ENCODE measurements around the gene POU2AF1. TPM values are rescaled to one million over a fixed set of nuclear protein-coding genes. Genes with fewer than 3 reads are reported as not detected.
"Not testable (repeated sequence)": the region's sequence is repeated elsewhere in the genome, so short reads cannot be mapped to it uniquely, and the experiment has no call there.

The POU2AF1 gene
- total and polyA plus RNA-seq, 2 donors: 1.0 TPM

DNA sequence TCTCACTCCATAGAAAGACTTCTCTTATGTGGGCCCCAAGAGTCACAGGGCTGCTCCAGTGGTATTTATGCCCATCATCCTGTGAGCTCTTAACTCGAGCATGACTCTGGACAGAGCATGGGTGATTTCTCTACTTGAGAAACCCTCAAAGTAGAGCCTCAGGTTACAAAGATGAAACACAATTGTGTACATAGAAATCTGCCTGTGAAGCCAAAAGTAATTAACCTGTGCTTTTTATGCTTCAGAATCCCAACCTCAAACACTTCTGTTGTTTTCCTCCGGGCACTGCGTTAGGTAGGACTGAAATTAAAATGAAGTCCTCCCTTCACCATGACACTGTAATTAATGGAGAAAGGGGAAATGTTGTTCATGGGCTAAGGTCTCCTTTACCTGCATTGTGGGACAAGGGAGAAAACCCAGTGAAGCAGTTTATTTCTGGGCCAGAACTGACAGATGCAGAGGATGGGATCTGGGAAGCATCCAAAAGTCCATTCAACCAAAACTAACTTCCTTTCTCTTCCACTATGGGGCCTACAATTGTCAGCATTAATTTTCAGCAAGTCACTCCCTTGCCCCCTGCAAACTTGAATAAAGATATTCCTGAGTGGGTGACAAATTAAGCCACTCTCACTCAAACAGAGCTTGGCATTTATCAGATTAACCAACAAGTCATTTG lies 24.1 kb upstream of the POU2AF1 start:
- Histone ChIP-seq H3K4me3 (ENCODE audit: low read depth, low read length) (no peak overlapping the region), H3K4me1 (ENCODE audit: insufficient read depth) (no peaks in the 10 kb centered on the region), H3K27ac (ENCODE audit: low read depth) (no peak overlapping the region), H3K36me3 (ENCODE audit: insufficient read depth) (no peaks in the 10 kb centered on the region)
- WGBS: 98% methylated on average over 3 of the region's 3 CpGs
- DNase-seq (ENCODE audit: extremely low spot score): no peak

DNA sequence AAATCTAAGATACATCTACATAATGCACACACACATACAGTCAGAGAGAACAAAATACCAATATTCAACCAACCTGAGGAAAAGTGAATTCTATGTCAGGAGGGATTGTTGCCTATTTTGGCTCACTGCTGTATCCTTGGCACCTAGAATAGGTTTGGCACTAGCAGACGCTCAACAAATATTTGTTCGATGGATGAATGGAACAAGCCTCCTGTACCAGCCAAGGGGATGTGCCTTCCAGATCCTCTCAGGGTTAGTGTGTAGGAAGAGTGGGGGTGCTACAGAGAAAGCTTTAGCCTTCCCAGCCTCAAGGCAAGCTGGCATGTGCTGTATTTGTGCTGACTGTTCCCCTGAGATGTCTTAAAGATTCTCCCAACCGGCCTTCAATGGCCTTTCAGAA lies 23.3 kb upstream of the POU2AF1 start:
- H3K4me3 ChIP-seq (ENCODE audit: low read depth, low read length): no peak overlapping the region
- no peak for DNase-seq (ENCODE audit: extremely low spot score)

DNA sequence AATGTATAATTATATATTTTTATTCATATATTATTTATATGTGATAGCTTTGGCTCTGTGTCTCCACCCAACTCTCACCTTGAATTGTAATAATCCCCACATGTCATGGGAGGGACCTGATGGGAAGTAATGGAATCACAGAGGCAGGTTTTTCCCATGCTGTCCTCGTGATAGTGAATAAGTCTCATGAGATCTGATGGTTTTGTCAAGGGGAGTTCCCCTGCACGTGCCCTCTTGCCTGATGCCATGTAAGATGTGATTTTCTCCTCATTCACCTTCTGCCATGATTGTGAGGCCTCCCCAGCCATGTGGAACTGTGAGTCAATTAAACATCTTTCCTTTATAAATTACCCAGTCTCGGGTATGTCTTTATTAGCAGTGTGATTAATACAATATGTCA lies 22.9 kb upstream of the POU2AF1 start:
- WGBS: 85% methylated on average over 3 of the region's 3 CpGs

More for the DNA sequence above, 23.3 kb upstream of the POU2AF1 start:
- Histone ChIP-seq H3K36me3 (ENCODE audit: insufficient read depth) (no peaks in the 10 kb centered on the region), H3K4me1 (ENCODE audit: insufficient read depth) (no peaks in the 10 kb centered on the region), H3K27ac (ENCODE audit: low read depth) (no peak overlapping the region)
- 82% methylated on average over 3 of the region's 3 CpGs for WGBS

DNA sequence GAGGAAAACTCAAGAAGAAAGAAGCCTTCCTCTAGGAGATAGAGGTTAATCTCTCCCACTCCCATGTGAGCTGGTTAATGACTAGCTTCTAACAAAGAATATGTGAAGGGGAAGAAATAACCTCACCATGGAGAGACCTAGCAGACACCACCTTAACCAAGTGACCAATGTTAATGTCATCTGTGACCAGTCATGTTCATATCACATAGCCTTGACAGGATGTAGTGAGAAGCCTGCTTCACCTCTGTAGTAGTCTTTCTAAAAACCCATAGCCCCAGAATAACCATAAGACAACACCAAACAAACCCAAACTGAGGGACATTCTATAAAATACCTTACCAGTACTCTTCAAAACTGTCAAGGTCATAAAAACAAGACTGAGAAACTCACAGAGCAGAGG lies 21.5 kb upstream of the POU2AF1 start:
- DNase-seq (ENCODE audit: extremely low spot score): no peak
- H3K4me1 ChIP-seq (ENCODE audit: insufficient read depth): no peaks in the 10 kb centered on the region

More for the DNA sequence above, 22.9 kb upstream of the POU2AF1 start:
- not testable (repeated sequence) for DNase-seq (ENCODE audit: extremely low spot score); H3K4me1 ChIP-seq (ENCODE audit: insufficient read depth); H3K27ac ChIP-seq (ENCODE audit: low read depth); H3K4me3 ChIP-seq (ENCODE audit: low read depth, low read length); H3K36me3 ChIP-seq (ENCODE audit: insufficient read depth)

DNA sequence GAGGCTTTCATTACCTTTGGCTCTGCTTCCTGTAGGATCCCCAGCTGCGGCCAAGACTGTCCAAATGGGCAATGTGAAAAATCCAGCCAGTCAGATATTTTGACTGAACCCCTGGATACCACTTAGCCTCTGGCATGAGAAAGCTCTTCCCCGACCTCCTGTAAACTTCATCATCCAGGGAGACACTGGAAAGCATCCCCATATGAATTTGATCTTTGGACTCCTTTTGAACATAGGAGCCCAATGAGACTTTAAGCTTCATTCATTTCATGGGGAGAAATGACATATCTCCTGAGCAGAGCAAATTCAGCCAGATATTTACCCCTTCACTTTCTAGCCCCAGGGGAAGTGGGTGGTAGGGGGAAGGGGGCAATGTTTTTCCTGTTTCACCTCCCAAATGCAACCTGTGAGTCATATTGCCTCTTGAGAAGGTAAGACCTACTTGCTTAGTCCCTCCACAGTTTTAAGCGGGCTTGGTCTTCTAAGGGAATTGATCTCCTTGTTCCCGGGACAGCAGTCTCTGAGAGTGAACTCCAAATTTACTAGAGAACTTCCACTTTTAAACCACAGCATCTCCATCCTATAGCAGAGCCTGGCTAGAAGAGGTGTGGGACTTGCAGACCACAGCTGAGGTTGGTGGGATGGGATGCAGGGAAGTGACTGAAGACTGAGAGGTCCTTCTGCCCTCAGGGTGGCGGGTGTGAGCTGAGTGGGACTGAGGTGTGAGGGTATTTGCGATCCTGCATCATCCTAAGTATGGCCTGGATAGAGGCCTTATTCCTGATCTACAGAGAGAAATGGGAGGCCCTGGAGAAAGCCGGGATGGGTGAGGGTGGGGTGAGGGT lies 20.3 kb upstream of the POU2AF1 start:
- H3K27ac ChIP-seq (ENCODE audit: low read depth): no peak overlapping the region
- H3K36me3 ChIP-seq (ENCODE audit: insufficient read depth): no peaks in the 10 kb centered on the region
- DNase-seq (ENCODE audit: extremely low spot score): no peak
- H3K4me1 ChIP-seq (ENCODE audit: insufficient read depth): no peaks in the 10 kb centered on the region
- 96% methylated on average over 7 of the region's 7 CpGs for WGBS
- no peak overlapping the region for H3K4me3 ChIP-seq (ENCODE audit: low read depth, low read length)

More for the DNA sequence above, 21.5 kb upstream of the POU2AF1 start:
- Histone ChIP-seq H3K36me3 (ENCODE audit: insufficient read depth) (no peaks in the 10 kb centered on the region), H3K27ac (ENCODE audit: low read depth) (no peak overlapping the region), H3K4me3 (ENCODE audit: low read depth, low read length) (no peak overlapping the region)

DNA sequence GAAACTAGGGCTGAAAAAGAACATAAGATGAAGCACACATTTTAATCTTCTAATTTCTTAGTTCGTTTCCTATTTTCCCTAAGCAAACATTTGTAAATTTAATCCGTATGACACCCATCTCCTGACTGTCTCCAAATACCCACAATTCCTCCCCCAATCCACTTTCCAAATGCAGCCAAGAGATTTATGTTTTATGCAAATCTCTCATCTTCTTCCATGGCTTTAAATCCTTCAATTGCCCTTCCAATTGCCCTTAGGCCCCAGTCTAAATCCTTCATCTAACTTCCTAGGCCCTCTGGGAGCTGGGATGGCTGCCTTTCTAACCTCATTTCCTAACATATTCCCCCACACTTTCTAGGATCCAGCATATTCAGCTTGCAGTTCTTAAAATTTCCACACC lies 18.0 kb upstream of the POU2AF1 start:
- DNase-seq (ENCODE audit: extremely low spot score): no peak
- H3K4me3 ChIP-seq (ENCODE audit: low read depth, low read length): no peak overlapping the region
- H3K27ac ChIP-seq (ENCODE audit: low read depth): no peak overlapping the region
- H3K36me3 ChIP-seq (ENCODE audit: insufficient read depth): no peaks in the 10 kb centered on the region
- no peaks in the 10 kb centered on the region for H3K4me1 ChIP-seq (ENCODE audit: insufficient read depth)
- 50% methylated on average over 2 of the region's 2 CpGs for WGBS

DNA sequence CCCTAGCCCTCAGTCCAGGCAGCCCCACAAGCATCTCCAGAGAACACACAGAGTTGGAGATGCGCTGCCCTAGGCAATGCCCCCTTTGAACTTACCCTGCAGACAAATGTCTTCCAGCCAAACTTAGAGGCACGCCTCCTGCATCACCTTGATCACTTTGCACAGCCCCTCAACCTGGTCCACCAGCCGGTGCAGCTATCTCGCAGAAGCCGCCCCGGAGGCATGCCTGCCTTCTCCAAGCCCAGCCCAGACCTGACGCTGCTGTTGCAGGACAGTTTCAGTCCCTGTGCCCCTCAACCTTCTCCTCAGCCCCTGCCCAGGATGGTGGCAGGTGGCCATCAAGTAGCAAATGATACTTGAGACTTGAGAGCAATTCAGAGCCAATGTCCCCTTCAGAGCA lies 16.7 kb upstream of the POU2AF1 start:
- Histone ChIP-seq H3K4me1 (ENCODE audit: insufficient read depth) (no peaks in the 10 kb centered on the region), H3K4me3 (ENCODE audit: low read depth, low read length) (no peak overlapping the region), H3K27ac (ENCODE audit: low read depth) (no peak overlapping the region), H3K36me3 (ENCODE audit: insufficient read depth) (no peaks in the 10 kb centered on the region)
- no peak for DNase-seq (ENCODE audit: extremely low spot score)
- 97% methylated on average over 7 of the region's 7 CpGs for WGBS

DNA sequence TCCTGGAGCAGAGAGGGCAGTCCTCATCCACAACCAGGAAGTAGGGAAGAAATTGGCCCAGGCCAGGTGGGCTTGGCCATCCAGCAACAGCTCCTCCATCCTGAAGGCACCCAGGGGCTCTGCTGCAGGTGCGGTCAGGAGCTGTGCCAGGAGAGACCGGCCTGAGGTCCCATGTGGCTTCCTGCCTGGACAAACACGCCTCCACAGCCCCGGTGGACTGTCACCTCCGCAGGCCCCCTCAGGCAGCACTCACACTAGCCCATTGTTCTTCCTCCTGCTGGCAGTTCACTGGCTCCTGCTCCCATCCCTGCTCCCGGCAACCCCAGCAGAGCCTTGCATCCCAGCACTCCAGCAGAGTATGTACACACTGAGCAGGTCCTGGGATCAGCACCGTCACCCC lies 16.0 kb upstream of the POU2AF1 start:
- DNase-seq (ENCODE audit: extremely low spot score): no peak
- WGBS: 81% methylated on average over 7 of the region's 7 CpGs
- no peaks in the 10 kb centered on the region for H3K4me1 ChIP-seq (ENCODE audit: insufficient read depth)
- no peak overlapping the region for H3K4me3 ChIP-seq (ENCODE audit: low read depth, low read length)
- no peak overlapping the region for H3K27ac ChIP-seq (ENCODE audit: low read depth)
- H3K36me3 ChIP-seq (ENCODE audit: insufficient read depth): no peaks in the 10 kb centered on the region

DNA sequence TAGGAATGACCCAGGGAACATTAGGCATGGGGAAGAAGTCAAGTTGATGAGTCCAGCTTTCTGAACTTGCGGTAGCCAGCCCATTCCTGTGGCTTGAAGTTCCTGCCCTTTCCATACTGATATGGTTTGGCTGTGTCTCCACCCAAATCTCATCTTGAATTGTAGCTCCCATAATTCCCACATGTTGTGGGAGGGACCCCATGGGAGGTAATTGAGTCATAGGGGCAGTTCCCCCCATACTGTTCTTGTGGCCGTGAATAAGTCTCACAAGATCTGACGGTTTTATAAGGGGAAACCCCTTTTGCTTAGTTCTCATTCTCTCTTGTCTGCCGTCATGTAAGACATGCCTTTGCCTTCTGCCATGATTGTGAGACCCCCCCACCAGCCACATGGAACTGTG lies 15.1 kb upstream of the POU2AF1 start:
- not testable (repeated sequence) for DNase-seq (ENCODE audit: extremely low spot score)
- WGBS: 70% methylated on average over 4 of the region's 4 CpGs

DNA sequence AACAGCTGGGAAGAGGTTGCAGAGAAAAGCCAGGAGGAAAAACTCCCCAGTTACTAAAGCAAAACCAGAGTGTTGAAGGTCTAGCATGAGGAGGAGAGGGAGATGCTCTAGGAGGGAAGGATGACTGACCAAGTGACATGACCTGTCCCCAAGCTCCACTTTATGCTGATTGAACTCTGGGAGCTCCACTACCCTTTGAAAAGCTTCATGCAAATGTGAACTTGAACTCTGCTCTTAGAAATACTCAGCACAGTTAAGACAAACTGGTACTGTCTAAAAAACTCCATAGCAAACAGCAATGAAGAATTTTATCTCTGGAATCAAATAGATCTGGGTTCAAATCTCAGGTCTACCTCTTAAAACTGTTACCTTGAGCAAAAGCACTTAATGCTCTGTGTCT lies 14.5 kb upstream of the POU2AF1 start:
- Histone ChIP-seq H3K4me3 (ENCODE audit: low read depth, low read length) (no peak overlapping the region), H3K4me1 (ENCODE audit: insufficient read depth) (no peaks in the 10 kb centered on the region), H3K27ac (ENCODE audit: low read depth) (no peak overlapping the region), H3K36me3 (ENCODE audit: insufficient read depth) (no peaks in the 10 kb centered on the region)
- no peak for DNase-seq (ENCODE audit: extremely low spot score)

More for the DNA sequence above, 15.1 kb upstream of the POU2AF1 start:
- not testable (repeated sequence) for H3K27ac ChIP-seq (ENCODE audit: low read depth); H3K4me3 ChIP-seq (ENCODE audit: low read depth, low read length); H3K36me3 ChIP-seq (ENCODE audit: insufficient read depth); H3K4me1 ChIP-seq (ENCODE audit: insufficient read depth)

DNA sequence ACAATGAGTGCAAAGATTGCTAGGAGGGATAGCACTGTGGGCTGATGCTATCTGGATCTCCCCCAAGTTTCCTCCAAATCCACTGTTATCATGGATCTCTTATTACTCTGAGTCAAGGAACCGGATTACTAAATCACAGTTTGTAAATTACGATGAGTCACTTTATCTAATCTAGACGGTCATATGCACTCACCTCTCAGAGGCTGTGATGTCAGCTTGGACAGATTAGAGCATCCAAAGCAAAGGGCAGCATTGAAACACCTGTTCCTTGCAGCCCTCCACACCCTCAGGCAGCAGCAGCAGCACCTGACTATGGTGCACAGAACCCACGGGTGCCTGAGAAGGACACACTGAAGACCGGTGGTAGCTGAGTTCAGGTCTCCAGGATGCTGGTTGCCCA lies 14.0 kb upstream of the POU2AF1 start:
- no peak overlapping the region for H3K27ac ChIP-seq (ENCODE audit: low read depth)
- no peaks in the 10 kb centered on the region for H3K36me3 ChIP-seq (ENCODE audit: insufficient read depth)
- DNase-seq (ENCODE audit: extremely low spot score): no peak
- H3K4me3 ChIP-seq (ENCODE audit: low read depth, low read length): no peak overlapping the region
- no peaks in the 10 kb centered on the region for H3K4me1 ChIP-seq (ENCODE audit: insufficient read depth)
- 57% methylated on average over 5 of the region's 5 CpGs for WGBS

DNA sequence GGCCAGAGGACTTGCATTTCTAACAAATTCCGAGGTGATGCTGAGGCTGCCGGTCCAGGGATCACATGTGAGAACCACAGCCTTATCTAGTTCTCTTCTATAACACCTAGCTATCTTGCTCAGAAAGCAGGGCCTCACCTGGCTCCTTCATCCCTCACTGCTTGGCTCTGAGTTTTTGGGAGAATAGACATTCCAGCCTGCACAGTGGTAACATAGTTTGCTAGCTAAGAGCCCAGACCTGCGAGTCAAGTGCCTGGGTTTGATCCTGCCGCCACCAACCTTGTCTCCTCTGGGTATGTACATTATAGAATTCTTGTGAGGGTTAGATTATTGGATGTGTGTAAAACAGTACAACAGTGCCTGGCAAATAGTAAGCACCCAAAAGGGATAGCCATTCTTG lies 13.5 kb upstream of the POU2AF1 start:
- Histone ChIP-seq H3K36me3 (ENCODE audit: insufficient read depth) (no peaks in the 10 kb centered on the region), H3K4me3 (ENCODE audit: low read depth, low read length) (no peak overlapping the region), H3K27ac (ENCODE audit: low read depth) (no peak overlapping the region), H3K4me1 (ENCODE audit: insufficient read depth) (no peaks in the 10 kb centered on the region)
- WGBS: 95% methylated on average over 4 of the region's 4 CpGs
- no peak for DNase-seq (ENCODE audit: extremely low spot score)

DNA sequence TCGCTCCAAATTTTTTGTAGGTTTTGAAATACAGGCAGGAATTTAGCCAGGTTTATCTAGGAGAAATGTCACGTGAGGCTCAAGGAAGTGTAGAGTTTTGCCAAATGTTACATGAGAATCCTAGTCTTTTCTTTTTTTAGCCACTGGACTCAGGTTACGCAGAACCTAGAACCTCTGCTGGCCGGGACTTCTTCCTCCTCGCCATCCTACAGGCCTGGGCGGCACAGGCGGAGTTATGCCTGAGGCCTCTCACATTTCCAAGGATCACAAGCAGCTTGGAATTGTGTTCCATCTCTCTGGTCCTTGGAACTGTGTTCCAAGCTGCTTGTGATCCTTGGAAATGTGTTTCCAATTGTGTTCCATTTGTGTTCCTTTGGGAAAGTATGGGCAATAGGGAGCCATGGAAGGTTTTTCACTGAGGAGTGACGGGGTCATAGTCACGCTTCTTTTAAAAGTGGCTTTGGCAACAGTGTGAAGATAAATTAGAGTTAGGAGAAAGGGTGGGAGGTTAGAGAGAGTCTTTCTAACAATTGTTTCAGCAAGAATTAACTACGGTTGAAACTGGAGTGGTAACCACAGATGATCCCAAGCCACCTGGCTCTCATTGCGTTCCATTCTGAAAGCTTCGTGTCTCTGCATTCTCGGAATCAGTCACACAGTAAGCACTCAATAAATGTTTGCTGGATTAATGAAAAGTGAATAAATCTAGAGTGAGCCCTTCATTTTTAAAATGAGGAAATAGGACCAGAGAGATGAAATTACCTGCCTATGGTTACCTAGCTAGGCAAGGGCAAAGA lies 12.5 kb upstream of the POU2AF1 start:
- DNase-seq (ENCODE audit: extremely low spot score): no peak
- Histone ChIP-seq H3K4me1 (ENCODE audit: insufficient read depth) (no peaks in the 10 kb centered on the region), H3K4me3 (ENCODE audit: low read depth, low read length) (no peak overlapping the region), H3K36me3 (ENCODE audit: insufficient read depth) (no peaks in the 10 kb centered on the region), H3K27ac (ENCODE audit: low read depth) (no peak overlapping the region)
- WGBS: 93% methylated on average over 13 of the region's 13 CpGs

DNA sequence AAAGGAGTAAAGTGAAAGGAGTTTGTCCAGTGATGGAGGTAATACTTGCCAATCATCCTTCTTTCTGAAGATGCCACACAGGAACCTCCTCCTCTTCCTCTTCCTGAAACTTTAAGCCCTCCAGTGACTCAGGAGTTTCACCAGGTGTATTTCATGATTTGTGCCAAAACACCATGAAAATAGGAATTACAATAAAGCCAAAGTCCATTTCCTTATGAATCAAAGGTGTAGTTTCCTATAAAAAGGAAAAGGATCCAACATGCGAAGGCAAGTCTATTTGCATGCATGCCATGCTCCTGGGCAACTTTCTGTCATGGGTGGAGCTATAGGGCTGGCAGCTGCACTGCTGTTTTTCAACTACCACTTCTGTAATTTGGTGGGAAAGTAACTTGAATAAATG lies 9.8 kb upstream of the POU2AF1 start:
- Histone ChIP-seq H3K4me1 (ENCODE audit: insufficient read depth) (no peaks in the 10 kb centered on the region), H3K4me3 (ENCODE audit: low read depth, low read length) (no peak overlapping the region), H3K36me3 (ENCODE audit: insufficient read depth) (no peaks in the 10 kb centered on the region), H3K27ac (ENCODE audit: low read depth) (no peak overlapping the region)
- 88% methylated on average over 1 of the region's 1 CpG for WGBS
- DNase-seq (ENCODE audit: extremely low spot score): no peak
